Stimulated activated CD8-positive, alpha-beta memory T cell treated with anti-CD3 and anti-CD28 coated beads, Interleukin-15, amount 100 ng/mL, for 1 hour (primary cell): ENCODE measurements around the gene RC3H2.
"Not testable (repeated sequence)": the region's sequence is repeated elsewhere in the genome, so short reads cannot be mapped to it uniquely, and the experiment has no call there.

Experiments
- DNase-seq: peaks from one replicate; pipeline ENCODE4 v3.0.0-alpha.2; 2020; ENCODE audit warnings: low read depth

RC3H2 gene

GRCh38 chr9:122918310-122918709 is 13.2 kb upstream of the RC3H2 start:
- no peak for DNase-seq

GRCh38 chr9:122912964-122913673 is 8.0 kb upstream of the RC3H2 start, which contains the start of gene ZBTB6:
Gene ZBTB6, minus strand, starts transcription at chr9:122913323. Its CDS starts 1,251 bp downstream, at chr9:122912072.
- peak; percentile 14 for DNase-seq

GRCh38 chr9:122912671-122912963 is 7.5 kb upstream of the RC3H2 start:
- DNase-seq = no peak

GRCh38 chr9:122906122-122906521 is 963 bp upstream of the RC3H2 start:
- DNase-seq = not testable (repeated sequence)

GRCh38 chr9:122904466-122904822 is 715 bp downstream of the RC3H2 start:
- no peak for DNase-seq

- DNase-seq = no peak
Observed at GRCh38 chr9:122900791-122901190, 4.4 kb downstream of the RC3H2 start.

GRCh38 chr9:122897969-122898368 is 7.2 kb downstream of the RC3H2 start:
- no peak for DNase-seq

GRCh38 chr9:122888480-122888879 is 16.7 kb downstream of the RC3H2 start:
- DNase-seq = no peak

GRCh38 chr9:122883125-122883524 is 22.0 kb downstream of the RC3H2 start:
- no peak for DNase-seq

- no peak for DNase-seq
Observed at GRCh38 chr9:122879443-122879842, 25.7 kb downstream of the RC3H2 start.

GRCh38 chr9:122875523-122875922 is 29.6 kb downstream of the RC3H2 start:
- no peak for DNase-seq

- DNase-seq = not testable (repeated sequence)
Observed at GRCh38 chr9:122867276-122867675, 37.9 kb downstream of the RC3H2 start.

GRCh38 chr9:122866079-122866478 is 39.1 kb downstream of the RC3H2 start:
- no peak for DNase-seq

- DNase-seq = no peak
Observed at GRCh38 chr9:122865300-122865699, 39.9 kb downstream of the RC3H2 start.

GRCh38 chr9:122863407-122863806 is 41.8 kb downstream of the RC3H2 start:
- DNase-seq = no peak

GRCh38 chr9:122860319-122861142 is 44.6 kb downstream of the RC3H2 start:
- no peak for DNase-seq

- no peak for DNase-seq
Observed at GRCh38 chr9:122857815-122858214, 47.3 kb downstream of the RC3H2 start.

GRCh38 chr9:122852085-122852786 is 52.9 kb downstream of the RC3H2 start:
- DNase-seq = not testable (repeated sequence)

GRCh38 chr9:122848256-122848943 is 56.8 kb downstream of the RC3H2 start:
- no peak for DNase-seq

- DNase-seq = no peak
Observed at GRCh38 chr9:122846371-122846940, 58.7 kb downstream of the RC3H2 start.

- no peak for DNase-seq
Observed at GRCh38 chr9:122845116-122845515, 60.0 kb downstream of the RC3H2 start.

- no peak for DNase-seq
Observed at GRCh38 chr9:122844137-122844536, 61.0 kb downstream of the RC3H2 start.
